Liver (tissue), 9 donors: Measurements from ENCODE around the gene UBALD1. TPM values are rescaled to one million over a fixed set of nuclear protein-coding genes. Genes with fewer than 3 reads are reported as not detected.

ENCODE experiments used
- DNase-seq: peaks from one replicate; pipeline ENCODE4 v3.0.0-alpha.2; 2017; ENCODE audit warnings: low spot score
- H3K27ac ChIP-seq, 2 donors: one replicate each; pipeline ENCODE4 v1.7.0; 2013; ENCODE audit warnings: inconsistent platforms in 2 of 2, low read length in 2 of 2, control low read depth in 1 of 2, low read depth in 1 of 2, mild to moderate bottlenecking in 1 of 2
- H3K27me3 ChIP-seq, 4 donors: one replicate each; pipeline versions ENCODE4 v1.6.1 to v1.7.0; 2013; ENCODE audit warnings: low read length in 3 of 4, inconsistent platforms in 1 of 4, mild to moderate bottlenecking in 1 of 4, moderate library complexity in 1 of 4; ENCODE audit not compliant: control insufficient read depth in 4 of 4, insufficient read depth in 4 of 4
- H3K36me3 ChIP-seq, 4 donors: one replicate each; pipeline versions ENCODE4 v1.6.1 to v1.7.0; 2013; ENCODE audit warnings: low read length in 3 of 4, mild to moderate bottlenecking in 3 of 4, low read depth in 1 of 4, moderate library complexity in 1 of 4; ENCODE audit not compliant: control insufficient read depth in 4 of 4, insufficient read depth in 3 of 4
- H3K4me1 ChIP-seq, 4 donors: one replicate each; pipeline versions ENCODE4 v1.6.1 to v1.7.0; 2013; ENCODE audit warnings: low read length in 3 of 4, mild to moderate bottlenecking in 3 of 4, moderate library complexity in 1 of 4; ENCODE audit not compliant: control insufficient read depth in 4 of 4, insufficient read depth in 4 of 4
- H3K4me3 ChIP-seq, 3 donors: one replicate each; pipeline versions ENCODE4 v1.6.1 to v1.7.0; 2013; ENCODE audit warnings: low read length in 3 of 3, control low read depth in 1 of 3, low read depth in 1 of 3, mild to moderate bottlenecking in 1 of 3
- H3K9ac ChIP-seq, 2 donors: one replicate each; pipeline ENCODE4 v1.7.0; 2013; ENCODE audit warnings: low read length in 2 of 2, mild to moderate bottlenecking in 2 of 2, moderate library complexity in 2 of 2, control low read depth in 1 of 2, low read depth in 1 of 2
- H3K9me3 ChIP-seq, 4 donors: one replicate each; pipeline versions ENCODE4 v1.6.1 to v1.7.0; 2013; ENCODE audit warnings: low read length in 3 of 4; ENCODE audit not compliant: control insufficient read depth in 4 of 4
- ATF3 ChIP-seq: IDR thresholded peaks from 2 replicates; pipeline ENCODE4 v1.6.1; 2016; ENCODE audit warnings: antibody characterized with exemption
- EGR1 ChIP-seq, 2 donors: IDR thresholded peaks; 2 replicates each; pipeline ENCODE4 v1.6.1; 2016 to 2018; ENCODE audit warnings: antibody characterized with exemption in 2 of 2, low read depth in 2 of 2
- FOXA1 ChIP-seq: IDR thresholded peaks from 2 replicates; pipeline ENCODE4 v1.6.1; 2016; ENCODE audit warnings: antibody characterized with exemption
- FOXA2 ChIP-seq: IDR thresholded peaks from 2 replicates; pipeline ENCODE4 v1.6.1; 2016; ENCODE audit warnings: antibody characterized with exemption
- GABPA ChIP-seq, 2 donors: IDR thresholded peaks in 1 of 2; conservative IDR thresholded peaks in 1 of 2; 2 replicates each; pipeline ENCODE4 v1.6.1; 2016; ENCODE audit warnings: antibody characterized with exemption in 2 of 2, mild to moderate bottlenecking in 1 of 2, moderate library complexity in 1 of 2
- HNF4A ChIP-seq, 2 donors: conservative IDR thresholded peaks; 2 replicates each; pipeline ENCODE4 v1.6.1; 2016; ENCODE audit warnings: antibody characterized with exemption in 2 of 2, mild to moderate bottlenecking in 2 of 2
- HNF4G ChIP-seq: IDR thresholded peaks from 2 replicates; pipeline ENCODE4 v1.6.1; 2016; ENCODE audit warnings: antibody characterized with exemption
- JUND ChIP-seq, 2 donors: IDR thresholded peaks; 2 replicates each; pipeline ENCODE4 v1.6.1; 2016; ENCODE audit warnings: antibody characterized with exemption in 2 of 2
- NR2F2 ChIP-seq: IDR thresholded peaks from 2 replicates; pipeline ENCODE4 v1.6.1; 2016; ENCODE audit warnings: antibody characterized with exemption
- RXRA ChIP-seq, 2 donors: IDR thresholded peaks; 2 replicates each; pipeline ENCODE4 v1.6.1; 2017 to 2018; ENCODE audit warnings: antibody characterized with exemption in 2 of 2, mild to moderate bottlenecking in 1 of 2
- SP1 ChIP-seq: IDR thresholded peaks from 2 replicates; pipeline ENCODE4 v1.6.1; 2018; ENCODE audit warnings: antibody characterized with exemption, mild to moderate bottlenecking
- TAF1 ChIP-seq: conservative IDR thresholded peaks from 2 replicates; pipeline ENCODE4 v1.6.1; 2016; ENCODE audit warnings: antibody characterized with exemption, mild to moderate bottlenecking
- YY1 ChIP-seq: IDR thresholded peaks from 2 replicates; pipeline ENCODE4 v1.6.1; 2016; ENCODE audit warnings: antibody characterized with exemption, mild to moderate bottlenecking
- WGBS: extraction: QIAGEN DNeasy Blood & Tissue Kit; methylation state at CpG from one replicate; pipeline ENCODE4 v1.1.7; 2013; 5-methylcytosine and 5-hydroxymethylcytosine counted together
- polyA plus RNA-seq, 2 donors: library from polyadenylated mRNA; stranded (reverse) in 1 of 2; unstranded in 1 of 2; fragments of 200-250 nt in 1 of 2; fragments of >200 nt in 1 of 2; fragmentation: Nextera tagmentation in 1 of 2; extraction: Ambion mirVana in 1 of 2; gene quantifications; one replicate each; pipeline versions ENCODE4 v1.2.1 to v1.2.3, GENCODE V29; 2013 to 2015
- total RNA-seq, 2 donors: library from RNA; depleted of rRNA; stranded (reverse); fragments of >200 nt; gene quantifications; one replicate each; pipeline ENCODE4 v1.2.3, GENCODE V29; 2014
- TF ChIP-seq, protein P1 (sequence below): fragments of 150-350 bp; IDR thresholded peaks from 2 replicates; pipeline ENCODE4 v1.5.1; 2017; ENCODE audit warnings: improper control_type of control experiment, low read depth, low read length; ENCODE audit not compliant: missing input control
- TF ChIP-seq, protein P2 (sequence below): IDR thresholded peaks from 2 replicates; pipeline ENCODE4 v1.6.1; 2016; ENCODE audit warnings: antibody characterized with exemption
- TF ChIP-seq, protein P3 (sequence below): IDR thresholded peaks from 2 replicates; pipeline ENCODE4 v1.6.1; 2016; ENCODE audit warnings: antibody characterized with exemption
- TF ChIP-seq, protein P4 (sequence below): IDR thresholded peaks from 2 replicates; pipeline ENCODE4 v1.6.1; 2016; ENCODE audit warnings: antibody characterized with exemption, mild to moderate bottlenecking
- donor health status: healthy.
- donor health status: healthy.
- donor health status: healthy.
- donor health status: healthy.
- donor health status: healthy.

Gene UBALD1
- total and polyA plus RNA-seq, 4 donors: 4.5 to 22.4 (median 7.5) TPM

DNA sequence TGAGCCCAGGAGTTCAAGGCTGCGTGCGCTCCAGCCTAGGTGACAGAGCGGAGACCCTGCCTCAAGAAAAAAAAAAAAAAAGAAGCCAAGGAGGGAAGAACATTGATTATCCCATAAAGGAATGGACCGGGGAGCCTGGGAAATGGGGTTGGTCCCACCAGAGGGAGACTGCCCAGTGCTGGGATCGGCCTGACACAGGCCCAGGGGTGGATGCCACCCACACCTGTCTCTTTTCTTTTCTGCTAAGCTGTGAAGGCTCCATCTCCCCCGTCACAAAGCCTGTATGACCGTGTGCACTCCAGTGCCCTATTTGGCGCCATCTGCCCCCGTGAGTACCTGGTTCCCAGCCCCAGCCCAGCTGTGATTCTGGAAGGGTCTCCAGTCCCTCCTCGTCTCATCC is 15.7 kb downstream of the UBALD1 start:
- WGBS: 90% methylated on average over 10 of the region's 10 CpGs

GRCh38 chr16:4597174-4597573 is 17.5 kb downstream of the UBALD1 start:
- Histone ChIP-seq H3K27me3 (no peaks in the 10 kb centered on the region), H3K9me3 (no peaks in the 10 kb centered on the region), H3K4me3 (no peak overlapping the region), H3K27ac (no peak overlapping the region), H3K9ac (no peak overlapping the region), H3K4me1 (peaks cover 0 to 8% (median 0%) of the 10 kb centered on the region in 4 donors), H3K36me3 (no peaks in the 10 kb centered on the region)
- WGBS: 38% methylated on average over 9 of the region's 9 CpGs
- no peak for DNase-seq
- TF ChIP-seq FOXA2: no peak
- TF ChIP-seq SP1: no peak
- TF ChIP-seq NR2F2: no peak
- no peak for TF ChIP-seq EGR1 (IDR thresholded peaks at IDR 0.05; ENCODE audit: low read depth in 2 of 2)
- TF ChIP-seq GABPA (IDR thresholded peaks at IDR 0.05 in 1 of 2, conservative IDR thresholded peaks at IDR 0.05 in 1 of 2): no peak
- TF ChIP-seq, protein P1, sequence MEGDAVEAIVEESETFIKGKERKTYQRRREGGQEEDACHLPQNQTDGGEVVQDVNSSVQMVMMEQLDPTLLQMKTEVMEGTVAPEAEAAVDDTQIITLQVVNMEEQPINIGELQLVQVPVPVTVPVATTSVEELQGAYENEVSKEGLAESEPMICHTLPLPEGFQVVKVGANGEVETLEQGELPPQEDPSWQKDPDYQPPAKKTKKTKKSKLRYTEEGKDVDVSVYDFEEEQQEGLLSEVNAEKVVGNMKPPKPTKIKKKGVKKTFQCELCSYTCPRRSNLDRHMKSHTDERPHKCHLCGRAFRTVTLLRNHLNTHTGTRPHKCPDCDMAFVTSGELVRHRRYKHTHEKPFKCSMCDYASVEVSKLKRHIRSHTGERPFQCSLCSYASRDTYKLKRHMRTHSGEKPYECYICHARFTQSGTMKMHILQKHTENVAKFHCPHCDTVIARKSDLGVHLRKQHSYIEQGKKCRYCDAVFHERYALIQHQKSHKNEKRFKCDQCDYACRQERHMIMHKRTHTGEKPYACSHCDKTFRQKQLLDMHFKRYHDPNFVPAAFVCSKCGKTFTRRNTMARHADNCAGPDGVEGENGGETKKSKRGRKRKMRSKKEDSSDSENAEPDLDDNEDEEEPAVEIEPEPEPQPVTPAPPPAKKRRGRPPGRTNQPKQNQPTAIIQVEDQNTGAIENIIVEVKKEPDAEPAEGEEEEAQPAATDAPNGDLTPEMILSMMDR: no peak
- no peak for TF ChIP-seq HNF4G
- TF ChIP-seq FOXA1: no peak
- no peak for TF ChIP-seq YY1
- TF ChIP-seq, protein P2, sequence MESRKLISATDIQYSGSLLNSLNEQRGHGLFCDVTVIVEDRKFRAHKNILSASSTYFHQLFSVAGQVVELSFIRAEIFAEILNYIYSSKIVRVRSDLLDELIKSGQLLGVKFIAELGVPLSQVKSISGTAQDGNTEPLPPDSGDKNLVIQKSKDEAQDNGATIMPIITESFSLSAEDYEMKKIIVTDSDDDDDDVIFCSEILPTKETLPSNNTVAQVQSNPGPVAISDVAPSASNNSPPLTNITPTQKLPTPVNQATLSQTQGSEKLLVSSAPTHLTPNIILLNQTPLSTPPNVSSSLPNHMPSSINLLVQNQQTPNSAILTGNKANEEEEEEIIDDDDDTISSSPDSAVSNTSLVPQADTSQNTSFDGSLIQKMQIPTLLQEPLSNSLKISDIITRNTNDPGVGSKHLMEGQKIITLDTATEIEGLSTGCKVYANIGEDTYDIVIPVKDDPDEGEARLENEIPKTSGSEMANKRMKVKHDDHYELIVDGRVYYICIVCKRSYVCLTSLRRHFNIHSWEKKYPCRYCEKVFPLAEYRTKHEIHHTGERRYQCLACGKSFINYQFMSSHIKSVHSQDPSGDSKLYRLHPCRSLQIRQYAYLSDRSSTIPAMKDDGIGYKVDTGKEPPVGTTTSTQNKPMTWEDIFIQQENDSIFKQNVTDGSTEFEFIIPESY: no peak
- no peak for TF ChIP-seq TAF1
- TF ChIP-seq, protein P3, sequence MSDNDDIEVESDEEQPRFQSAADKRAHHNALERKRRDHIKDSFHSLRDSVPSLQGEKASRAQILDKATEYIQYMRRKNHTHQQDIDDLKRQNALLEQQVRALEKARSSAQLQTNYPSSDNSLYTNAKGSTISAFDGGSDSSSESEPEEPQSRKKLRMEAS: no peak

More for the DNA sequence above, 15.7 kb downstream of the UBALD1 start:
- Histone ChIP-seq H3K27me3 (no peaks in the 10 kb centered on the region), H3K4me1 (peaks cover 0 to 8% (median 0%) of the 10 kb centered on the region in 4 donors), H3K36me3 (no peaks in the 10 kb centered on the region), H3K27ac (no peak overlapping the region), H3K4me3 (no peak overlapping the region), H3K9me3 (no peaks in the 10 kb centered on the region), H3K9ac (no peak overlapping the region)
- no peak for TF ChIP-seq TAF1
- TF ChIP-seq HNF4G: no peak
- no peak for TF ChIP-seq HNF4A (conservative IDR thresholded peaks at IDR 0.05)
- TF ChIP-seq YY1: no peak
- TF ChIP-seq, protein P3: no peak
- TF ChIP-seq, protein P1: no peak
- no peak for TF ChIP-seq ATF3
- no peak for TF ChIP-seq GABPA (IDR thresholded peaks at IDR 0.05 in 1 of 2, conservative IDR thresholded peaks at IDR 0.05 in 1 of 2)
- TF ChIP-seq NR2F2: no peak
- no peak for TF ChIP-seq FOXA2
- TF ChIP-seq, protein P4, sequence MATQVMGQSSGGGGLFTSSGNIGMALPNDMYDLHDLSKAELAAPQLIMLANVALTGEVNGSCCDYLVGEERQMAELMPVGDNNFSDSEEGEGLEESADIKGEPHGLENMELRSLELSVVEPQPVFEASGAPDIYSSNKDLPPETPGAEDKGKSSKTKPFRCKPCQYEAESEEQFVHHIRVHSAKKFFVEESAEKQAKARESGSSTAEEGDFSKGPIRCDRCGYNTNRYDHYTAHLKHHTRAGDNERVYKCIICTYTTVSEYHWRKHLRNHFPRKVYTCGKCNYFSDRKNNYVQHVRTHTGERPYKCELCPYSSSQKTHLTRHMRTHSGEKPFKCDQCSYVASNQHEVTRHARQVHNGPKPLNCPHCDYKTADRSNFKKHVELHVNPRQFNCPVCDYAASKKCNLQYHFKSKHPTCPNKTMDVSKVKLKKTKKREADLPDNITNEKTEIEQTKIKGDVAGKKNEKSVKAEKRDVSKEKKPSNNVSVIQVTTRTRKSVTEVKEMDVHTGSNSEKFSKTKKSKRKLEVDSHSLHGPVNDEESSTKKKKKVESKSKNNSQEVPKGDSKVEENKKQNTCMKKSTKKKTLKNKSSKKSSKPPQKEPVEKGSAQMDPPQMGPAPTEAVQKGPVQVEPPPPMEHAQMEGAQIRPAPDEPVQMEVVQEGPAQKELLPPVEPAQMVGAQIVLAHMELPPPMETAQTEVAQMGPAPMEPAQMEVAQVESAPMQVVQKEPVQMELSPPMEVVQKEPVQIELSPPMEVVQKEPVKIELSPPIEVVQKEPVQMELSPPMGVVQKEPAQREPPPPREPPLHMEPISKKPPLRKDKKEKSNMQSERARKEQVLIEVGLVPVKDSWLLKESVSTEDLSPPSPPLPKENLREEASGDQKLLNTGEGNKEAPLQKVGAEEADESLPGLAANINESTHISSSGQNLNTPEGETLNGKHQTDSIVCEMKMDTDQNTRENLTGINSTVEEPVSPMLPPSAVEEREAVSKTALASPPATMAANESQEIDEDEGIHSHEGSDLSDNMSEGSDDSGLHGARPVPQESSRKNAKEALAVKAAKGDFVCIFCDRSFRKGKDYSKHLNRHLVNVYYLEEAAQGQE: no peak
- TF ChIP-seq FOXA1: no peak
- no peak for TF ChIP-seq JUND (IDR thresholded peaks at IDR 0.05)
- no peak for TF ChIP-seq RXRA (IDR thresholded peaks at IDR 0.05)
- TF ChIP-seq SP1: no peak
- DNase-seq: no peak
